Germinal center (tissue), 1 donor: ENCODE measurements around the gene PHLDB1.

Source experiments
- DNase-seq: peaks from one replicate; pipeline ENCODE4 v3.0.0; 2012; ENCODE audit warnings: mixed read lengths, low spot score

The PHLDB1 gene

DNA sequence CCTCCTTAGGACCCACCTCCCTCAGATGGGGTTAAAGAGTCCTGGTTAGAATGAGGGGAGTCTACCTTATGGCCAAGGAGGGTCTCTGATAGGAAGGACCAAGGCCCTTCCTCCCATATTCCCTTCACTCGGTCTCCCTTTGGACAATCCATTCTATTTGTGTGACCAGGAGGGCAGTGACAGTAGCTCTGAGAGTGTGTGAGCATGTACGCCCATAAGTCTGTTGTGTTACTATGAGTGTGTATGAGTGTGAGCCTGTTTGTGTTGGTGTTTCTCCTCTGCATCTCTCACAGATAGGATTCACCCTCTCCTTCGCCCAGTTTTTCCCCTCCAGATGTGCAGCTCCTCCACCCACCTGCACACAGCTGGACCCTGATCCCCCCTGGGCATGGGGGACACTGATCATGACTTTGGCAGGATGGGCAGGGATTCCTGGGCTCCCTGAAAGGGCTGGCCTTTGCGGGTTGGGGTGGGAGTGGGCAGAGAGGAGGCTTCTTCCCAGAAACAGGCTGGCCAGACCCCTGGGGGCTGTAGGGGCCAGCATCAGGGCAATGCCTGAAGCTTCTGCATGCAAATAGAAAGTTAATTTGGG lies 14.5 kb downstream of the PHLDB1 start:
- no peak for DNase-seq

DNA sequence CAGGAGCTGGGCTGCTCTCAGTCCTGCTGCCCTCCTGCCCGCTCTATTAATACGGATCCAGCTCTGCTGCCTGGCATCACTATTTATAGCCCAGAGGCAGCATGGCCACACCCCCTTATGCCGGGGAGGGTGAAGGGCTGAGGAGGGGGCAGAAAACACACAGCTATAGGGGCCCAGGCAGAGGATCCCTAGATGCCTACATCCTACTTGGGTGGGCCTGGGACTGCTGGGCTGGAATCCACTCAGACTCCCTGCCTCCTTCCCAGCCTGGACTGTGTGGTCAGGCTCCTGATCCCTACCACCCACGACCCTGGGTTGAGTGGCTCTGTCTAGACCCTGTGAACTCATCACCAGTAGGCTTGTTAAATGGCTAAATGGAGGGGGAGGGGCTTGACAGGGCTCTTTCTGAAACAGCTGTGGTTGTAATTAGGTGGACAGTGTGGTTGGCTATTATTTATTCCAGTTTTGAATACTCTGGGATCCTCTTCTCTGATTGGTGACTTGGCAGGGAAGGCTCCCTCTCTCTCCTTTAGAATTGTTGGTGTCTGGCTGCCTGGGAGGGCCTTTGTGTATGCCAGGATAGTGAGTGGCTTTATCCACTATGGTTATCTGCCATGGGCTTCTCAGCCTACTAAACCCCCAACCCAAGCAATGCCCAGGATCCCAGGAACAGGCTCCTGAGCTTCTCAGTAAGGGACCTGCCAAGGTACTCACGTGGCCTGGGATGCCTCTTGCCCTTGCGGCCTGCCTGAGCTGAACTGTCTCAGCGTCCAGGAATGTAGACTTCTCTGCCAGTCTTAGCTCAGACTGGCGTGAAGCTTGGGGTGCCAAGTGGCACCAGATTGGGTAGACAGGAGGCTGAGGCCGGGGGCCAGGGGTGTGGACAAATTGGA lies 15.2 kb downstream of the PHLDB1 start:
- DNase-seq: no peak

DNA sequence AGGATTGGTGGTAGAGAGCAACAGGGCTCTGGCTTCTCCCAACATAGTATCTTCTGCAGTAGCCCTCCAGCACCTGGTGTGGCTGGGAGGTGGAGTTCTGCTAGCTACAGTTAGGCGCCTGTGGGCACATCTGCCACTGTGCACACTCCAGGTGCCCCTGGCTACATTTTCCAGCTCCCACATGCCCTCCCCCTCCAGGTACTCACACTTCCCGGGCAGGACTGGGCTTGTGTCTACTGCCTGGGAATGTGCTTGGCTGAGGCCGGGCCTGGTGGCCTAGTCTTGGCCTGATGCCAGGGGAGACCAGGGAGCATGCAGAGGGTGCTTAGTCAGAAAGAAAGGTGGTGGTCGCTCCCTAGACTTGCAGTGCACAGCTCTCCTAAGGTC lies 15.8 kb downstream of the PHLDB1 start:
- DNase-seq: no peak

DNA sequence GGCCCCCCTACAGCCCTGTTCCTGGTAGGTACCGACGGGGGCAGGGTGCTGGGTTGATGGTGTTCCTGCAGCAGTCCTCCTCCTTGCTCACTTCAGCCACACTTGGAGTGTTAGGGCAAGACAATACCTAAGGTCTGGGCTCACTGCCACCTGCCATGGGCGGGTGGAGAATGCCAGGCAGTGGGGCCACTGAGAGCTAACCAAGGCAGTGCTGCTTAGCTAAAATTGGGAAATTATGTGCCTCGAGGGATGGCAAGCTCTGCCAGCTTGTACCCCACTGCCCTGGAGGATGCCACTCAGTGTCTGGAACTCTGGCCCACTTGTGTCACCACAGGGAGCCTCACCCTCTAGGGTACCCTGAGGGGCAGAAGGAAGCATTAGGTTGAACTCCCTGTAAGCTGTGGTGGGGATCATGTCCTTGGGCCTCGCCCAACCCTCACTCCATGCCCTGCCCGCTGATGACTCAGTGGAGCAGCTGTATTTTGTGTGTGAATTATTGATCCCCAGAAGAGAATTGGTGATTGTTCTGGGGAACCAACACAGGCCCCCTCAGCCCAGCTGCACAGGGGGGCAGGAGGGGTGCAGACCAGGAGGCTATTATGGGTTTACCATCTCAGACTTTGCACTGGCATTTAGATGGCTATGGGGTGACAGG lies 17.7 kb downstream of the PHLDB1 start:
- DNase-seq: no peak

DNA sequence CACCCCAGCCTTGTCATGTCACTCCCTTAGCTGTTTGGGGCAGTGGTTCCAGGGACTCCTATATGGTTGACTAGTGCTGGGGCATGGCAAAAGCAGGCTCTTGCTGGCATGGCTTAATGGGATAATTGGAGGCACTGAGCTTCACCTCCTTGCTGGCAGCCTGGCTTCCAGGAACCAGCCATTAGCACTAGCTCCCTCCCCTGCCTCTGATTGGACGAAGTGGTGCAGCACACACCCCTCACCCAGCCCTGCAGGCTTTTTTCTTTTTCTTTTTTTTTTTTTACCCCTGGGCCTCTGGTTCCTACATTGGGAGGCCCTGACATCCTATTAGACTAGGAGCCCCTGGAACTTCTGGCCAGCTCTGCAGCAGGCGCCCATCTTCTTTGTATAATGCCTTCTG lies 18.6 kb downstream of the PHLDB1 start:
- no peak for DNase-seq

DNA sequence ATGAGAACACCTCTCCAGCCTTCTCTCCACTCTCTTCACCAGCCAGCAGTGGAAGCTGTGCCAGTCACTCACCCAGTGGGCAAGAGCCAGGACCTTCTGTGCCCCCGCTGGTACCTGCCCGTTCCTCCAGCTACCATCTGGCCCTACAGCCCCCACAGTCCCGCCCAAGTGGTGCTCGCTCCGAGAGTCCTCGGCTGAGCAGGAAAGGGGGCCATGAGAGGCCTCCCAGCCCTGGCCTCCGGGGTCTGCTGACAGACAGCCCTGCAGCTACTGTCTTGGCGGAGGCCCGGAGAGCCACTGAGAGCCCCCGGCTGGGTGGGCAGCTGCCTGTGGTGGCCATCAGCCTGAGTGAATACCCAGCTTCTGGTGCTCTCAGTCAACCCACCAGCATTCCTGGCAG lies 20.2 kb downstream of the PHLDB1 start:
- DNase-seq: no peak

DNA sequence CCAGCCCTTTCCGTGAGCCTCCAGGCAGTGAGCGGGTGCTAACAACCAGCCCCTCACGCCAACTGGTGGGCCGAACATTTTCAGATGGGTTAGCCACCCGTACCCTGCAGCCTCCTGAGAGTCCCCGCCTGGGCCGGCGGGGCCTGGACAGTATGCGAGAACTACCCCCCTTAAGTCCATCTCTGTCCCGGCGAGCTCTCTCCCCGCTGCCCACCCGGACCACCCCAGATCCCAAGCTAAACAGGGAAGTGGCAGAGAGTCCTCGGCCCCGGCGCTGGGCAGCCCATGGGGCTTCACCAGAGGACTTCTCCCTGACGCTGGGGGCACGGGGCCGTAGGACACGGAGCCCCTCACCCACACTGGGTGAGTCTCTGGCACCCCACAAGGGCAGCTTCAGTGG lies 20.6 kb downstream of the PHLDB1 start:
- no peak for DNase-seq

DNA sequence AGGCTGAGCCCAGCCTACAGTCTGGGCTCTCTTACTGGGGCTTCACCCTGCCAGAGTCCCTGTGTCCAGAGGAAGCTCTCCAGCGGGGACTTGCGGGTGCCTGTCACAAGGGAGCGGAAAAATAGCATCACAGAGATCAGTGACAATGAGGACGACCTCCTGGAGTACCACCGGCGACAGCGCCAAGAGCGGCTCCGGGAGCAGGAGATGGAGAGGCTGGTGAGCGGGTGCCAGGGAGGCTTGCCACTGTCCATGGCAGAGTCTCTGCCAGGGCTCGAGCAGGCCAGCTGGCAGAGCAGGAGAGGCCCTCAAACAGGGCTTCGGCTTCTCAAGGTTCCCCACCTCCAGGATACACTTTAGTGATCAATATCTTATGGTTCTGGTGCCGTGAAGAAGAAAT lies 21.0 kb downstream of the PHLDB1 start:
- DNase-seq: no peak

DNA sequence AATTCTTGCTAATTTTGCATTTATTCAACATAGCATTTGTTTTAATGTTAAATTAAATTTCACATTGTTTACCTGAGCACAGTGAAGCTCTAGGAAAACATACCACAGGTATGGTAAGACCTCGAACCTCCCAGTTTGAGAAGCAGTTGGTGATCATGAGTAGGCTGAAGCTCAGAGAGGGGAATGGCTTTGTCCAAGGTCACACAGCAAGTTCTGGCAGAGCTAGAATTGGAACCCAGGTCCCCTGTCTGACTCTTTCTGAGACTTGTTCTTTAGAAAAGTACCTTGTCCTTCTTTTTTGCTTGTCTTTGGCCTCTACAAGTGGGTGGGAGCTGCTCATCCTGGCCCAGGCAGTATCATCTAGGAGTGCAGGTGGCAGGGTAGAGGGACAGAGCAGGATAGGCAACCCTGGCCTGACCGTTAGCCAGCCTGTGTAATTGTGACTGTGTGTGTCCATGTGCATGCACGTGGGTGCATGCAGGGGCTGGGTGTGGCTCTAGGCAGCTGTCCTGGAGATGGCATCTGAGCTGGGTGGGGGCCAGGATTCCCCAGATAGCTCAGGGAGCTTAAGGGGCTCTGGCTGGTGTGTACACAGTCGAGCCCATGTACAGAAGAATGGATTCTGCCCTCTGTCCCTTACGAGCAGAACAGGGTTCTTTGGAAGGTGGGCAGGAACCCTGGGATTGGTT lies 21.6 kb downstream of the PHLDB1 start:
- no peak for DNase-seq

DNA sequence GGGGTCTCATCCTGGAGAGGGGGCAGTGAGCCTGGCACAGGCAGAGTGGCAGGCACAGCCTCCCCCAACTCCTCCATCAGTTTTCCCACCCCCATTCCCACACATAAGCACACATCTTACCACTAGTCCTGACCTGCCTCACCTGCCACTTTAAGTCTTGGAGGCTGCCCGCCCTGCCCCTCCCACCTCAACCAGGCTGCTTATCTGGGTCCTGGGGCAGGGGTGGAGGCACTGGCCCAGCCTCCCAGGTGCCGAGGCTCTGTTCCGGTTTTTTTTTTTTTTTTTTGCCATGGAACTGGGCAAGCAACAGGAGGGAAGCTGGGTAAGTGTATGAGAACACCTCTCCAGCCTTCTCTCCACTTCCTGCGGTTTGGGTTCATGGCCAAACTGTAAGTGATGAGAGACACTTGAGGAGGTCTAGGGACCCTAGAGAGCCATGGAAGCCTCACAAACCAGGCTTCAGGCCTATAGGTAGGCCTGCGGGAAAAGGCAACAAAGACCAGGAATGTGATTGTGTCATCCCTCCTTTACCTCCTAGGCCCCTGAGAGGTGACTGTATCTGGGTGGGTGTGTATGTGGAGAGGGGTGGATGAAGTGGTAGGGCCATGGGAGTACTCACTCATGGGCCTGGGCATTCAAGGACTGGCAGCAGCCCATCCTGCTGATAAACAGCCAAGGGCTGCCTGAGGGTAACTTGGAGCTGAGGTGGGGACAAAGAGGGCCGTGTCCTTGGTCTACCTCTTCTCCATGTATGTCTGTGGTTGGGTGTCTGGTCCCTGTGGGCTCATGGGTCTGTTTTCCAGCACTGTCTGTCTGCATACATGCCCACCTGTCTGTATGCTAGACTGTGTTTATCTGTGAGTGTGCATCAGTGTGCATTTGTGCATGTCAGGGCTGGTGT lies 22.6 kb downstream of the PHLDB1 start:
- no peak for DNase-seq

DNA sequence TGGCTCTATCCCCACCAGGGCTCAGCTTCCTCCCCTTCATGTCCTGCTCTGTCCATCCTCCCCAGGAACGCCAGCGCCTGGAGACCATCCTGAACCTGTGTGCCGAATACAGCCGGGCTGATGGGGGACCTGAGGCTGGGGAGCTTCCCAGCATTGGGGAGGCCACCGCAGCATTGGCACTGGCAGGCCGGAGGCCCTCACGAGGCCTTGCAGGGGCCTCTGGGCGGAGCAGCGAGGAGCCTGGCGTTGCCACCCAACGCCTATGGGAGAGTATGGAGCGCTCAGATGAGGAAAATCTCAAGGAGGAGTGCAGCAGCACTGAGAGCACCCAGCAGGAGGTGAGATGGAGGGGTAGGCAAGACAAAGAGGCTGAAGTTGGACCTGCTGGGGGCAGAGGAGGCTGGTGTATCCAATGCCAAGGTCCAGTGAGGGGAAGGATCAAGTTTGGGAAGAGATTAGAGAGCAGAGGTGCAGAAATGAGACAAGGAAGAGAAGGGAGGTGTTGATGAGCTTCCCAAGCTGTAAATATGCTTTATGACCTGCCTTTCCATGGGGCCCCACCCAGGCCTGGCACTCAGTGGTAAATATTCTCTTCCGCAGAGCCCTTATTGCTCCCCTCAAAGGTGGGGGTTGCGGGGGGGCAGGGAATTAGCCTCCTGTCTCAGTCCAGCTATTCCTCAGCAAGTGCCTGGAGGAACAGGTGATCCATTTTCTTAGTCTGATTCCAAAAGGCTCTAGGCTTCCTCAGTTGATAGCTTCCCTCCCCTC lies 23.9 kb downstream of the PHLDB1 start:
- DNase-seq: no peak

DNA sequence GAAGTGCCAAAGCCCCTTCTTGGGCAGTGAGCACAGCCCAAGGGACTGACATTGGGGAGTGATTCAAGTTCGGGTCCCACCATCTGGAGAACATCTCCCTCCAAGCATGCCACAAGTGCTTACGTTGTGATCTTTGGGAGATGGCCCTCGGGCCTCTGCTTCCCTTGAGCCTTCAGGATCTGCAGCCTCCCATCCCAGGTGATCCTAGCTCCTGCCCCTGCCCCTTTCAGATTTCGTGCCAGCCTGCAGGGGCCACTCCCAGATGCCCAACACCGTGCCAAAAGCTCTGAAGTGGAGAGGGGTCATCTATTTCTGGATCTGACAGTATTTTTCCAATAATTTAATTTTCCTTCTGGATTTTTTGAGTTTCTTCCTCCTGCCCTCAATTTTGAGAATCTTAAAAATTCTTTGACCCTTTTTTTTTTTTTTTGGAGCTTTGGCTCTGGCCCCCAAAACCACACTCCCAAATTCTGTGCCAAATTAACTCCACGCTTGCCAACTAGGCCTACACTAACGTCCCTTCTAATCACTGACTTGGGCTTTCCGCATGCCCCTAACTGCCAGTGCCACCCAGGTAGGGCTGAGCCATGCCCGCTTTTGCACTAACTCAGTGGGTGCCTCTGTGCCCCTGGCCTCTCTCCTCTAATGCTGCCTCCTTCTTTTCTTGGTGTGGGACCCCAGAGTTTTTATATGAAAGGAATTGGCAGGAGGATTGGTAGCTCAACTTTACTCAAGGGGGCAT lies 25.3 kb downstream of the PHLDB1 start:
- no peak for DNase-seq

DNA sequence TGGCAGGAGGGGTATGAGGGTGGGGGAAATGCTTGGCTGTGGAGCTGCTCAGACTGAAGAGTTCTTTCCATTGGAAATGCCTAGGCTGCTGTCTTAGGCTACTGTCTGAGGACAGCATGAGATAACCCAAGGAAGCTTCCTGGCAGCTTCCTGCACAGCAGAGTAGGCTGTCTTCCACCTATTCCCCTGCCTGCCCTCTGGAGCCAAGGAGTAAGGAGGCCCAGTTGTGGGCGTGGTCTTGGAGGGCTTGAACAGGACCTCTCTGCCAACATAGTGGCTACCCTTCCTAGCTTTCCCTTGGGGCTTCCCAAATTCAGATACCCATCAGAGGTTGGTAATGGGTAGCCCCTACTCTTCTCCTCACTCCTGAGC lies 25.9 kb downstream of the PHLDB1 start:
- no peak for DNase-seq

DNA sequence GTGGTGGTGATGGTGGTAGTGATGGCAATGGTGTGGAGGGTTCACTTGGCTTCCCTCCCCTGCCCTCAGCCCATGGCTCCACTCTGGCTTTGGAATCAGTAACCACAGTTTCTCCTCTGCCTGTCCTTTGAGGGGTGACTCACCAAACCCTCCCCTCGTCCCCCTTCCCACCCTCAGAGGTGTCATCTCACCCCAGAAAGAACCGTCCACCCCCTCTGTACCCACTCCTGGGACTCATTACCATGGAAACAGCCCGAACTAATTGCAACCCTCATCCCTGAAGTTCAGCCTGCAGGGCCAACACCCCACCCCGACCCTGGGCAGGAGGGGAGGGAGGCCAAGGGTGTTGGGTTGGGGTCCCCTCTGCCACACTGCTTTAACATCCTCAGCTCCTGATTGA lies 26.6 kb downstream of the PHLDB1 start:
- no peak for DNase-seq

DNA sequence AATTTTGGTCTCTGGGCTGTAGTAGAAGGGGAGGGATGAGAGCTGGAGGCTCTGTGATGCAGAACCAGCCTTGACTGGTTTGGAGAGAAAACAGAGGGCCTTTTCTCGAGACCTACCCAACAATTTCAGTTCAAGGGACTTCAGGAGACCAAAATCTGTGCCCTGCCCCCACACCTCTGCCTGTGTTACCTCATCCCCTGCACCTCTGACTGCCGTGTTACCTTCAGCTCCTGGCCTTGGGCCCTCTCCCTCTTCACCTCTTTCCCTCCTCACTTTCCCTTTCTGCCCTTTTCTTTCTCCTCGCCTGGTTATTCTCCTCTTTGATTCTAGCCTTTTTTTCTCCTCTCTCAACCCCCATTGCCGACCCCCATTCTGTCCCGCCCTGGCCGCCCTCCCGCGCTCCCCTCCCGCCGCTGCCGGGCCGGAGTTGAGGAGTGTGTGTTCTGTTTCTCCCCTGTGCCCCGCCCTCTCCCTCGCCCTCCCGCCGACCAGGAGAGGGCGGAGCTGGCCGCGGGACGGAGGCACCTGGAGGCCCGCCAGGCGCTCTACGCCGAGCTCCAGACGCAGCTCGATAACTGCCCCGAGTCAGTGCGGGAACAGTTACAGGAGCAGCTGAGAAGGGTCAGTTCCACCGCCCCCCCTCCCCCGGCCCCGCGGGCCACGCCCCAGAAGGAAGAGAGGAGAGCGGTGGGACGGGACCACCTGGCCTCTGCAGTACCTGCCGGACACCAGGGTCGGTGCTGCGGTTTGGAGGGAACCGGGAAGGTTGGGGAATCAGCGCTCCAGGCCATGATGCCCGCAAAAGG lies 27.2 kb downstream of the PHLDB1 start:
- no peak for DNase-seq

DNA sequence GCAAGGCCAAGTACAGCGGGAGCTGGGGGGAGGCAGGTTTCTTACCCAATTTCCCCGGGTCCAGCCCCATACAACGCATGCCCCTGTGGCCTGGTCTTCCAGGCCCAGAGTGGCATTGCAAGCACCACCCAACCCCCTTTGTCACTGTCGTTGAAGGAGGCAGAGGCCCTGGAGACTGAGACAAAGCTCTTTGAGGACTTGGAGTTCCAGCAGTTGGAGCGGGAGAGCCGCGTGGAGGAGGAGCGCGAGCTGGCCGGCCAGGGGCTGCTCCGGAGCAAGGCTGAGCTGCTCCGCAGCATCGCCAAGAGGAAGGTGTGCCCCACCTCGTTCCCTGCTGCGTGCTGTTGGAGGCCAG lies 27.8 kb downstream of the PHLDB1 start:
- no peak for DNase-seq

DNA sequence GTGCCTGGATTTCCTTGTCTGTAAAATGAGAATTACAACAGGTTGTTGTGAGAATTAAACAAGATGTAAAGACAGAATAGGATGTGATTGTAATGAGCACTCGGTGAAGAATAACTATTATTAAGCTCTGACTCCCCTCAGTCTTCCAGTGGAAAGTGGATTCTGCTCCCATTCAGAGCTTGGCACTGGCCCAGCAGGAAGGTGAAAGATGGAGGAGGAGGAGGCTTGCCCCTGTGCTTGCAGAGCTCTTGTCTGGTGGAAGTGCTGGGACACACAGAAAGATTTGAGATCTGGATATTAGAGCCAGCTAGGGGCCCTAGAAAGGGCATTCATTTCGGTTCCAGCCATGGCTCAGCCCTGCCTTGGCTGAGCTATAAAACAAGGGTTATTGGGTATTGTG lies 28.2 kb downstream of the PHLDB1 start:
- DNase-seq: no peak

DNA sequence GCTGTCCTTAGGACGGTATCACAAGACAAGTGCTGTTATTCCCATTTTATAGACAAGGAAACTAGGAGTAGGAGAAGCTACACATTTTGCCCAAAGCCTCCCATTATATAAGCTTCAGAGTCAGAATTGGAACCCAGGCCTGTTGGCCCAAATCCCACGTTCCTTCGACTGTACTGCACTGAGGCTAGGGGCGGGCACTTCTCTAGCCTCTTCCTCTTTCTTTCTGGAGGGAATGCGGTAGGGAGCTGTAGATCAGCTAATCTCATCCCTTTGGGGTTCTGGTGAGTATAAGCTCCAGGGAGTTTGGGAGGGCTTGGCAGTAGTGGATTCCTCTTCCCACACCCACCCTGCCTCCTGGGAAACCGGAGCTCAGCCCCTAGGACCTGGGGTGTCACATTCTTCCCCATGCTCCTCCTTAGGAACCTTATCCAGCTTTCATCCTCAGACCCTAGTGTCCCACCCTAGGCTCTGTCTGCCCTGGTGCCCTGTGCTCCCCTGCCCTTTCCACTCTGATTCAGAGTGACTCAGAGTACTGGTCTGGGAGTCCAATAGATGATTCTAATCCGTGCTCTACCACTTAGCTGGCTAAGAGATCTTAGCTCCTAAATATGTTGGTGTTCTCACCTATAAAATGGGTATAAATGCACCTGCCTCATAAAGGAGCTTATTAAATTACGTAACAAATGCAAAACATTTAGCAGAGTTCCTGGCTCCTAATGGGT lies 29.3 kb downstream of the PHLDB1 start:
- DNase-seq: no peak

DNA sequence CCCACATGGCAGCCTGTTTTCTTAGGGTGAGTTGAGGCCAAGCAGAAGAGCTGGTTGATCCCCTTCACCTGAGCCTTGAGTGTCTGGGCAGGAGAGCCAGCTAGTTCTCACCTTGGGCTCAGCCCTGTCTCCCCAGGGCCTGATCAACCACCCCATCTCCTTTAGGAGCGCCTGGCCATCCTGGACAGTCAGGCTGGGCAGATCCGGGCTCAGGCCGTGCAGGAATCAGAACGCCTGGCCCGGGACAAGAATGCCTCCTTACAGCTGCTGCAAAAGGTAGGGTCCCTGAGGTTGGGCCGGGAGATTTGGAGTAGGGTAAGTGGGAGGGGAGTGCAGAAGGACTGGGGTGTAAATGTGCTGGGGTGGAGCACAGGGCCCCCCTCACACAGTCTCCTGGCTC lies 31.3 kb downstream of the PHLDB1 start:
- DNase-seq: no peak
